Panc1 (cell line): ENCODE results near the gene TEDC1. TPM values are rescaled to one million over a fixed set of nuclear protein-coding genes. Genes with fewer than 3 reads are reported as not detected.

Source experiments
- ATAC-seq: fragments of 200-7000 bp; cut with Tn5 transposase; 2 replicates; pipeline ENCODE4 v1.9.1; 2020; ENCODE audit warnings: mild to moderate bottlenecking, moderate library complexity
- BruUV-seq: library from RNA; stranded (reverse); fragments of 400-500 nt; replicated peaks from 2 replicates; lab custom pipeline; 2021; lab: Mats Ljungman, UMichigan
- CTCF ChIA-PET: fragments of 300-600 bp; sonication (Branson Sonifier 250); formaldehyde crosslinking; loops from one replicate; lab custom pipeline; 2022; ENCODE audit warnings: antibody characterized with exemption; lab: Charles Lee
- POLR2A ChIA-PET: fragments of 300-600 bp; sonication (Branson Sonifier 250); formaldehyde crosslinking; loops from one replicate; lab custom pipeline; 2022; ENCODE audit warnings: antibody characterized with exemption; lab: Charles Lee
- DNase-seq: peaks from one replicate; pipeline ENCODE4 v3.0.0-alpha.2; 2010; ENCODE audit warnings: low read depth, low spot score
- H3K27ac ChIP-seq: 2 replicates; pipeline ENCODE4 v1.5.1; 2011; ENCODE audit warnings: mild to moderate bottlenecking, low read length, inconsistent platforms
- H3K27me3 ChIP-seq: fragments of 200-500 bp; sonication (Bioruptor generic); 2 replicates; pipeline ENCODE4 v1.6.0; 2014; ENCODE audit warnings: low read length, inconsistent platforms; ENCODE audit not compliant: control insufficient read depth, insufficient read depth
- H3K36me3 ChIP-seq: fragments of 200-500 bp; sonication (Bioruptor generic); 2 replicates; pipeline ENCODE4 v1.5.1; 2014; ENCODE audit warnings: inconsistent platforms, mild to moderate bottlenecking, low read length, moderate library complexity; ENCODE audit not compliant: control insufficient read depth, insufficient read depth
- H3K4me1 ChIP-seq: 2 replicates; pipeline ENCODE4 v1.5.1; 2011; ENCODE audit warnings: inconsistent platforms, mild to moderate bottlenecking, low read length, moderate library complexity; ENCODE audit not compliant: control insufficient read depth, insufficient read depth
- H3K4me3 ChIP-seq, 2 experiments: 2 replicates each; pipeline ENCODE4 v1.5.1; 2011 to 2012; ENCODE audit warnings: low read depth in 2 of 2, low read length in 2 of 2, mild to moderate bottlenecking in 2 of 2, inconsistent platforms in 1 of 2, moderate library complexity in 1 of 2
- H3K9me3 ChIP-seq: fragments of 200-500 bp; sonication (Bioruptor generic); 2 replicates; pipeline ENCODE4 v1.5.1; 2014; ENCODE audit warnings: low read depth, mild to moderate bottlenecking, inconsistent platforms, low read length, moderate library complexity; ENCODE audit not compliant: control insufficient read depth, insufficient read depth
- POLR2AphosphoS5 ChIP-seq: IDR thresholded peaks from 2 replicates; pipeline ENCODE4 v1.6.1; 2012; ENCODE audit warnings: mild to moderate bottlenecking, low read depth, low read length, moderate library complexity
- SIN3A ChIP-seq: IDR thresholded peaks from 2 replicates; pipeline ENCODE4 v1.6.1; 2012; ENCODE audit warnings: low read depth, mild to moderate bottlenecking, low read length, moderate library complexity, borderline replicate concordance; ENCODE audit not compliant: insufficient read depth
- TCF7L2 ChIP-seq: IDR thresholded peaks from 2 replicates; pipeline ENCODE4 v1.6.1; 2011; ENCODE audit warnings: mild to moderate bottlenecking, low read depth, low read length, inconsistent platforms
- in situ Hi-C: cut with HindIII; loops from 2 replicates; pipeline ENCODE4 v1.10.0; 2016; ENCODE audit warnings: low sequenced_read_pairs, low pct_unique_long_range_greater_than_20kb
- intact Hi-C: fragments of 100-400 bp; cut with micrococcal nuclease; formaldehyde crosslinking; loops from one replicate; pipeline ENCODE4 v1.10.0; 2022; ENCODE audit not compliant: unreplicated experiment
- total RNA-seq: library from RNA; stranded (reverse); gene quantifications from one replicate; pipeline ENCODE4 v1.2.1, GENCODE V29; 2021; ENCODE audit not compliant: unreplicated experiment
- TF ChIP-seq, protein P1 (sequence below), 2 experiments: IDR thresholded peaks; 2 replicates each; pipeline ENCODE4 v1.6.1; 2011 to 2012; ENCODE audit warnings: low read depth in 2 of 2, control low read depth in 1 of 2, low read length in 1 of 2, mild to moderate bottlenecking in 1 of 2, moderate library complexity in 1 of 2; ENCODE audit not compliant: insufficient read depth in 1 of 2
- TF ChIP-seq, protein P2 (sequence below): fragments of 450-650 bp; IDR thresholded peaks from 2 replicates; pipeline ENCODE4 v1.5.1; 2017; ENCODE audit warnings: mild to moderate bottlenecking

The TEDC1 gene
- total RNA-seq, 1 experiment from 2014 or later = 47.8 TPM

DNA sequence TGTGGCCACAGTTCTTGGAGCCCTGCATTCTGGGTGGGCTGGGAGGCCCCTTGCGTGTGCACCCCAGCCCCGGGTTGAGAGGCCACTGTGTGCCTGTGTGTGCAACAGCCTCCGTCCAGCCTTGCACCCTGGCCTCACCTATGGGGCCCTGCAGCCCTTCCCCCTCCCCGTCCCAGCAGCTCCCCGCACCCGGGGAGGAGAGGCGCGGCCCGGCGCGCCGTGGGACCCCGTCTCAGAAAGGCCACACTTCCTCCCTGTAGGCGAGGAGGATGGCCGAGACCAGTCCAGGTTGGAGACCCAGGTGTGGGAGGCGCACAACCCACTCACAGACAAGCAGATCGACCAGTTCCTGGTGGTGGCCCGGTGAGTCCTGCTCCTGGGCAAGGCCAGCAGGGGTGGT lies 33.0 kb upstream of the TEDC1 start:
- in situ Hi-C loops (no loop called here), intact Hi-C loops (no loop called here)
- TF ChIP-seq, protein P1, sequence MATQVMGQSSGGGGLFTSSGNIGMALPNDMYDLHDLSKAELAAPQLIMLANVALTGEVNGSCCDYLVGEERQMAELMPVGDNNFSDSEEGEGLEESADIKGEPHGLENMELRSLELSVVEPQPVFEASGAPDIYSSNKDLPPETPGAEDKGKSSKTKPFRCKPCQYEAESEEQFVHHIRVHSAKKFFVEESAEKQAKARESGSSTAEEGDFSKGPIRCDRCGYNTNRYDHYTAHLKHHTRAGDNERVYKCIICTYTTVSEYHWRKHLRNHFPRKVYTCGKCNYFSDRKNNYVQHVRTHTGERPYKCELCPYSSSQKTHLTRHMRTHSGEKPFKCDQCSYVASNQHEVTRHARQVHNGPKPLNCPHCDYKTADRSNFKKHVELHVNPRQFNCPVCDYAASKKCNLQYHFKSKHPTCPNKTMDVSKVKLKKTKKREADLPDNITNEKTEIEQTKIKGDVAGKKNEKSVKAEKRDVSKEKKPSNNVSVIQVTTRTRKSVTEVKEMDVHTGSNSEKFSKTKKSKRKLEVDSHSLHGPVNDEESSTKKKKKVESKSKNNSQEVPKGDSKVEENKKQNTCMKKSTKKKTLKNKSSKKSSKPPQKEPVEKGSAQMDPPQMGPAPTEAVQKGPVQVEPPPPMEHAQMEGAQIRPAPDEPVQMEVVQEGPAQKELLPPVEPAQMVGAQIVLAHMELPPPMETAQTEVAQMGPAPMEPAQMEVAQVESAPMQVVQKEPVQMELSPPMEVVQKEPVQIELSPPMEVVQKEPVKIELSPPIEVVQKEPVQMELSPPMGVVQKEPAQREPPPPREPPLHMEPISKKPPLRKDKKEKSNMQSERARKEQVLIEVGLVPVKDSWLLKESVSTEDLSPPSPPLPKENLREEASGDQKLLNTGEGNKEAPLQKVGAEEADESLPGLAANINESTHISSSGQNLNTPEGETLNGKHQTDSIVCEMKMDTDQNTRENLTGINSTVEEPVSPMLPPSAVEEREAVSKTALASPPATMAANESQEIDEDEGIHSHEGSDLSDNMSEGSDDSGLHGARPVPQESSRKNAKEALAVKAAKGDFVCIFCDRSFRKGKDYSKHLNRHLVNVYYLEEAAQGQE (IDR thresholded peaks at IDR 0.05; ENCODE audit: insufficient read depth in 1 of 2, low read depth in 2 of 2, low read length in 1 of 2) = no peak
- TF ChIP-seq, protein P2, sequence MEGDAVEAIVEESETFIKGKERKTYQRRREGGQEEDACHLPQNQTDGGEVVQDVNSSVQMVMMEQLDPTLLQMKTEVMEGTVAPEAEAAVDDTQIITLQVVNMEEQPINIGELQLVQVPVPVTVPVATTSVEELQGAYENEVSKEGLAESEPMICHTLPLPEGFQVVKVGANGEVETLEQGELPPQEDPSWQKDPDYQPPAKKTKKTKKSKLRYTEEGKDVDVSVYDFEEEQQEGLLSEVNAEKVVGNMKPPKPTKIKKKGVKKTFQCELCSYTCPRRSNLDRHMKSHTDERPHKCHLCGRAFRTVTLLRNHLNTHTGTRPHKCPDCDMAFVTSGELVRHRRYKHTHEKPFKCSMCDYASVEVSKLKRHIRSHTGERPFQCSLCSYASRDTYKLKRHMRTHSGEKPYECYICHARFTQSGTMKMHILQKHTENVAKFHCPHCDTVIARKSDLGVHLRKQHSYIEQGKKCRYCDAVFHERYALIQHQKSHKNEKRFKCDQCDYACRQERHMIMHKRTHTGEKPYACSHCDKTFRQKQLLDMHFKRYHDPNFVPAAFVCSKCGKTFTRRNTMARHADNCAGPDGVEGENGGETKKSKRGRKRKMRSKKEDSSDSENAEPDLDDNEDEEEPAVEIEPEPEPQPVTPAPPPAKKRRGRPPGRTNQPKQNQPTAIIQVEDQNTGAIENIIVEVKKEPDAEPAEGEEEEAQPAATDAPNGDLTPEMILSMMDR = no peak
- TF ChIP-seq POLR2AphosphoS5 = no peak
- ChIA-PET CTCF (no interaction called here), POLR2A (no interaction called here)
- Histone ChIP-seq H3K36me3 (no peaks in the 10 kb centered on the region), H3K27me3 (no peaks in the 10 kb centered on the region), H3K27ac (no peak overlapping the region), H3K4me3 (no peak overlapping the region), H3K4me1 (no peaks in the 10 kb centered on the region), H3K9me3 (no peaks in the 10 kb centered on the region)
- ATAC-seq (no peak), DNase-seq (no peak)
- BruUV-seq = no TSS peak

DNA sequence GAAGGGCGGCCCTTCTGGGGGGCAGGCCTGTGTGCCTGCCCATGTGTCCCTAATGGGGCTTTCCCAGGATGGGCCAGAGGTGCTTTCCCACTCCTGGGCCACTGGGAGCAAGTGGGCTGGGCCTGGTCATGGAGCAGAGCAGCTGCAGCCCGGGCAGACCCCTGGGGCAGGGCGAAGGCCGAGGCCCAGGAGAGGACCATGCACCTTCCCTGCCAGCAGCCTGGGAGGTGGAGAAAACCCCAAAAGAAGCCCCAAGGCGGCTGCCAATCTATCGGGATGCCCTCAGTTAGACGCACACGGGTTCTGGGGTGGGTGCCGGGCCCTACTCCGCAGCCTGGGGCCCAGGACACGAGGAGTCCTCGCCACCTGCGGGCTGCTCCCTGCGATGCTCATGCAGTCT lies 32.5 kb upstream of the TEDC1 start:
- POLR2A ChIA-PET = no interaction called here
- CTCF ChIA-PET = no interaction called here

More for the DNA sequence above, 32.5 kb upstream of the TEDC1 start:
- Histone ChIP-seq H3K9me3 (no peaks in the 10 kb centered on the region), H3K36me3 (no peaks in the 10 kb centered on the region), H3K27me3 (no peaks in the 10 kb centered on the region), H3K4me1 (no peaks in the 10 kb centered on the region), H3K27ac (no peak overlapping the region), H3K4me3 (no peak overlapping the region)
- in situ Hi-C loops (no loop called here), intact Hi-C loops (no loop called here)
- BruUV-seq = no TSS peak
- no peak for DNase-seq
- TF ChIP-seq, protein P1 (IDR thresholded peaks at IDR 0.05; ENCODE audit: insufficient read depth in 1 of 2, low read depth in 2 of 2, low read length in 1 of 2) = no peak
- no peak for TF ChIP-seq POLR2AphosphoS5
- no peak for TF ChIP-seq TCF7L2
- no peak for TF ChIP-seq SIN3A
- TF ChIP-seq, protein P2 = no peak
- ATAC-seq = no peak
